ENCODE results near the gene LYRM4.
"Not testable (repeated sequence)": the region's sequence is repeated elsewhere in the genome, so short reads cannot be mapped to it uniquely, and the experiment has no call there.

LYRM4 gene

GRCh38 chr6:5139828-5140771, 120.7 kb downstream of the LYRM4 start:
- DNase-seq = no peak

DNA sequence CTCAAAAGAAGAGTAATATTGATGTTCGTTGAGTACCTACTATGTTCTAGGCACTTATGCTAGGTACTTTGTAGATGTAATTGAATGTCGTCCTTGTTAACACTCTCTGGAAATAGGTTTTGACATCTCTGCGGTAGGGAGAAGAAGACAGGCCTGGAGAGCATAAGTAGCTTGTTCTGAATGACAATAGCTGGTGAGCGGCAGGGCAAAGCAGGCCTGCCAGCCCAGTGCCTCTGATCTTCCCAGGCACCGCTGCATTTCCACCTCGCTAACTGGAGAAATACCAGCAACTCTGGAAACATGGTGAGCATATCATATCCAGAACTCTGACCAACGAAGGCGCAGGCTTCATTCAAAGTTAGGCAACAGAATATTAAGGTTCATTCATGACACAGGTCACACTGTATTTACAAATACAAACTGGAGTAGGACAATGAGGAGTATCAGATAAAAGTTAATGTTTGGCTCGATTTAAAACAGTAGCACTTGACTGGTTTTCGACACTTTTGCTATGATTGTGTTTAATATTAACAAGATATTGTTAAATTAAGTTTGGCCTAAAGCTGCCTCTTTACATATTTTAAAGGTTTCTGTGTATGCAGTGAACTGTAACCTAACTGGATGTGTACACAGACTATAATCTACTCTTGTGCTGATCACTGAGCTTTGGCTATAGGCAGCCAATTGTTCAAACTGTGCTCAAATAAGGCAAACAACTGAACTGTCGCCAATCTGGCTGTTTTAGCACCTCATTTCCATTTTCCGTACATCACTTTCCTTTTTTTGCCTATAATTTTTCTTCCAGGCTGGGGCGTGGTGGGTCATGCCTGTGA, 121.5 kb downstream of the LYRM4 start:
- no peak for DNase-seq

DNA sequence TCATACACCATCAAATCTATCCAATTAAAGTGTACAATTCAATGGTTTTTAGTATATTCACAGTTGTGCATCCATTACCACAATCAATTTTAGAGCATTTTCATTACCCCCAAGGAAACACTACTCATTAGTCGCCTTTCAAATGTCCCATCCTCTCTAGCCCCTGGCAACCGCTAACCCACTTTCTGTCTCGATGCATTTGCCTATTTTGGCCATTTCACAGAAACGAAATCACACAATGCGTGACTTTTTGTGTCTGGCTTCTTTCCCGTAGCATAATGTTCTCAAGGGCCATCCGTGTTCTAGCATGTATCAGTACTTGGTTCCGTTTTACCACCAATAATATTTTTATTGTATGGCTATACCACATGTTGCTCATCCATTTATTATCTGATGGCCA, 123.9 kb downstream of the LYRM4 start:
- DNase-seq = no peak

GRCh38 chr6:5135788-5136376, 124.9 kb downstream of the LYRM4 start:
- peak; percentile 43 for DNase-seq

DNA sequence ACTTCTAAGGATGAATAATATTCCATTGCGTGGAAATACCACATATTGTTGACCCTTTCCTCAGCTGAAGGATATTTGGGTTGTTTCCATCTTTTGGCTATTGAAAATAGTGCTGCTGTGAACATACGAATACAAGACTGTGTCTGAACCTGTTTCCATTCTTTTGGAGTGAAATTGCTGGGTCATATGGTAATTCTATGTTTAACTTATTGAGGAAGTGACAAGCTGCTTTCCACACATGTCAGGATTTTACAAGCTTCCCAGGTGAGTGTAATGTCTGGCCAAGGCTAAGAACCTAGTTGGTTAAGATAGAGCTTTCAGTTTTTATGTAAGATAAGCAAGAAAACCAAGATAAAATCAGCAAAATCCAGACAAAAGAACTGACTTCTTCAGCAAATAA, 126.8 kb downstream of the LYRM4 start:
- no peak for DNase-seq

- DNase-seq = no peak
These were observed 128.0 kb downstream of the LYRM4 start for GRCh38 chr6:5132731-5133130.

- no peak for DNase-seq
These were observed 130.4 kb downstream of the LYRM4 start for GRCh38 chr6:5130135-5130866.

- DNase-seq = no peak
These were observed 132.4 kb downstream of the LYRM4 start for GRCh38 chr6:5128351-5128750.

DNA sequence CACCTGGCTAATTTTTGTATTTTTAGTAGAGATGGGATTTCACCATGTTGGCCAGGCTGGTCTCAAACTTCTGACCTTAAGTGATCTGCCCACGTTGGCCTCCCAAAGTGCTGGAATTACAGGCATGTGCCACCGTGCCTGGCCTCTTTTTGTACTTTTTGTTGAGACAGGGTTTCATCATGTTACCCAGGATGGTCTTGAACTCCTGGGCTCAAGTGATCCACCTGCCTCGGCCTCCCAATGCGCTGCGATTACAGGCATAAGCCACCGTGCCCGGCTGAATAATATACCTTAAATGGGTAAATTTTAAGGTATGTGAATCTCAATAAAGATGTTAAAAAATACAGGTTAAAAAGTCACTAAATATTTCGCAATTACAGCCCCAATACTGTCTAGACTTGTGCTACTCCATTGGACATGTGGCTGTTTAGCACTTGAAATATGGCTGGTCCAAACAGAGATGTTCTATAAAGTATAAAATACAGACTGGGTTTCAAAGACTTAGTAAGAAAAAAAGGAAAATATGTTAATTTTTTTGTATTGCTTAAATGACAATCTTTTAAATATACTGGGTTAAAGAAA, 133.6 kb downstream of the LYRM4 start:
- DNase-seq = no peak

DNA sequence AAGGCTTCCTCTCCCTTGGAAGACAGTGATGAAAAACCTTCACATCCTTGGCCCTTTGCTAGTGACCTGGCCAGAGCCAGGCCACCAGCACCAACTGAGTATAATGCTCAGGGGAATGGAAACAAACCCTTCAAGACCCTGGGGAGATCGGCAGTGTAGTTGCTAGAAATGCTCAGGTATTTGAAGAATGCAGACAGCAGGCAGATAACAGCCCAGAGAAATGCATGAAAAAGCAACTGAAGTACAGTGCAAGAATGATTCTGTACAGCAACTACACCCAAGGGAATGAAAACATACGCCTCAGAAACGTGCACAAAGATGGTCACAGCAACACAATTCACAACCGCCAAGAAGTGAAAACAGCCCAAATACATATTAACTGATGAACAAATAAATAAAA, 134.5 kb downstream of the LYRM4 start:
- DNase-seq = no peak

DNA sequence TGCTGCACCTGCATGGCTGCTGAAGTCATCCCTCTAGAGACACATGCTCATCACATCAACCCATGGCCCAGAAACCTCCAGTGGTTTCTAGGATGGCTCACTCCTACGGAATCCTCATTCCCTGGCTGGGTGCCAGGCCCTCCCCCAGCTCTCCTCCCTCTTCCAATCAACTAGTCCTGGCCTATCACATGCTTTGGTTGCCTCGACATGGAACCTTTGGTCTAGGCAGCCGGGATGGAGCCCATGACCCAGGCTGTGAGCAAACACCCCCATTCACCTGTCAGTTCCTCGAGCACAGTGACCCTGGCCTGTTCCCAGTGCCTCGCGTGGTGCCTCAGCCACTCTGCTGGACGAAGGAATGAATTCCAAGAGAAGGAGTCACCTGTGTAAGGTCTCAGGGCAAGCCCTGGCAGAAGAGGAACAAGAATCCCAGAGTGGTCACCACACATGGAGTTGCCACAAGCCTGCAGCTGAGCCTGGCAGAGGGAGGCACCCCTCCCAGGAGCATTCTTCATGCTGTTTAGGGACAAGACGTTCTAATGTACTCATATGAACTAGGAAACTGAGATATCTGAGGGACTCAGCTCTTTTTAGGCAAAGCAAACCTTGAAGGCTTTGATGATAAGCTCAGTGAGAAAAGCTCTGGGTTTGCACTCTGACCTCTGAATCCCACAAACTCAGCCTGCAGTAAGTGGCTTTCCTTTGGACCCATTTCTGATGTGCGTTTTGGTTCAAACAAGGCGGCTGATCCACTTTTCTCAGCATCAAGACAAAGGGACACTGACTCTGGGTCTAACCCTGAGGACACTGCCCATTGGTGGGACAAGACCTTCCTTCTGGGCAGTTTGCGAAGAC, 135.4 kb downstream of the LYRM4 start:
- DNase-seq = no peak

- no peak for DNase-seq
These were observed 136.2 kb downstream of the LYRM4 start for GRCh38 chr6:5124526-5124925.

DNA sequence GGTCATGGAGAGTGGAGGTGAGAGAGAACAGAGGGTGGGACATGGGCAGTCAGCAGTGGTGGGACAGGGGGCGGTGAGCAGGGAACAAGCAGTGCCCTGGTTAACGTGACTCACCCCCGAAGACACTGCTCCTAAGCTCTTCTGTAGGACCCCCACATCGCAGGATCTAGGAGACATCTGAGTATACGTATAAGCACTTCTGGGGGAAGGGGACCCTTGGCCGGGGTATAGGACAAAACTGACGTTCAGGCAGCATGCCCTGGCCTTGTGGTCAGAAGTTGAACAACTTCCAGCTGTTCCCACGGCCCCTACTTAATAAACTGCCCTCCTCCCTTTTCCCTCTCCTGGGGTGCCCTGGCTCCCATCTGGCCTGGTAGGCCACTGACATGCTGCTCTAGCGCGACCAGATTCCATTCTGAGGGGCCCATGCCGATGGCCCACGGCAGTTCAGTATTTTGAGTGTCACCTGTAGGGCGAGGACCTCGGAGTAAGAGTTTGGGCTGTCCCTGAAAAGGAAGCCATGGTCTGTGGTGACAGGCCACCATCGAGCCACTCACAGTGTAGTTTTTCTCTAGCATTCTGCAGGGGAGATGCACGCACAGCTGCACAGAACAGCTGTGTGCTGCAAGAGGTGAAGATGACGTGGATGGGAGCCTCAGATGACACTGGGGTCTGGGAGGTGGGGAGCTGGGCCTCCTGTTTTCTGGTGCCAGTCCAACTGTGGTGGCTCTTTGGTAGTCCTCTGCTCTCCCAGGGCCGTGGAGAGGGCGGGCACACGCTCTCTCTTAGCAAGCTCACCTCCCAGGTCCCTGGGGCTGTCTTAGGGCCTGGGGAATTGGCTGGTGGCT, 137.2 kb downstream of the LYRM4 start:
- no peak for DNase-seq

DNA sequence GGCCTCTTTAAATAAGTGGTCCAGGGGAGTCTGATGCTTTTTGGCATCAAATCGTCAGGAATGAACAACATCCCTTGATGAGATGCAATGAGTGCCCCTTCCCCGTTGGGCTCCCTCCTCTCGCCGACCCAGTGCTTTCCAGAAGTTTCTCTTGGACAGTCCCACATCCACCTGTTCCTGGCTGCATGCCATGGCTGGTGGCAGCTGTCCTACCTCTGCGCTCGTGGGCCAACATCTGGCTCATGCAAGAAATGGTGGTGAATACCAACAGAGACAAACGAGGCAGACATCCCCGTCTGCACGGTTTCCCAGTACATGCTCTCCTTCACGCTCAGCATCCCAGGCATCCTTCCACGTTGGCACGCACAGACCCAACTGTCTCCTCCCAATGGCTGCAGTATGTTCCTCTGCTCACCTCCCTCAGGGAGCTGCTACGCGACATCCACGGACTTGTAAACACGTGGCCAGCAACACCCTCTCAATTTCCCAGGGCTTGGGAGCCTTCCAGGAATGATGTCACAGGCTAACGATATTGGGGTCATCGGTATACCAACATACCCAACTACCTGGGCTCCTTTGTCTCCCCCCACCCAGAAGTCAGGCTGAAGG, 138.1 kb downstream of the LYRM4 start:
- DNase-seq = no peak

- no peak for DNase-seq
These were observed 138.8 kb downstream of the LYRM4 start for GRCh38 chr6:5121956-5122355.

DNA sequence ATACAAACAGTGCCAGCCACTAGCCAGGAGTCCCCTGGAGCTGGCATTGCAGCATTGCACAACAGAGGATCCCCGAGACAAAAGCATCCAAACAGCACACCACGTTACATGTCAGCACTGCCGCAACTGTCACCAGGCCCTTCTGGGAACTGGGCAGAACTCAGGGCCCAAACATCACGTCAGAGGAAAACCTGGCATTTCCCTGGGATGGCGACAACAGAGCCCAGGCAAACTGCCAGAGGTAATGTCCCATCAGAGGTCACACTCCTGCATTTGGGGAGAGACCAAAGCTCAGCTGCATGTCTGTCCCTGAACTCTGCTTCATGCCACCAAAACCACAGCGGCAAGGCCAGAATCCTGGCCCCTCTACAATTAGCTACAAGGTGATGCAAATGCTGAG, 139.3 kb downstream of the LYRM4 start:
- no peak for DNase-seq

- DNase-seq = not testable (repeated sequence)
These were observed 140.2 kb downstream of the LYRM4 start for GRCh38 chr6:5120543-5120942.

DNA sequence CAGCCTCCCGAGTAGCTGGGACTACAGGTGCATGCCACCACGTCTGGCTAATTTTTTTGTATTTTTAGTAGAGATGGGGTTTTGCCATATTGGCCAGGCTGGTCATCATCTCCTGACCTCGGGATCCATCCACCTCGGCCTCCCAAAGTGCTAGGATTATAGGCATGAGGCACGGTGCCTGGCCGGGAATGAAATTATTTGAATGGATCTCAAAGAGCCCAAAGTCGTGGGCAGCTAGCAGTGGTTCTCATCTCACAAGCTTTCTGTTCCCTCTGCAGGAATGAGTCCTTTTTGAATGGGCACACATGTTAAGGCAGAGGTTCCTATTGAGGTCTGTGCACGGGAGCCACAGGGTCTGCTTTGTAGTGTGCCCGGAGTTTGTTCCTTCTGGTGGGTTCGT, 140.7 kb downstream of the LYRM4 start:
- no peak for DNase-seq

DNA sequence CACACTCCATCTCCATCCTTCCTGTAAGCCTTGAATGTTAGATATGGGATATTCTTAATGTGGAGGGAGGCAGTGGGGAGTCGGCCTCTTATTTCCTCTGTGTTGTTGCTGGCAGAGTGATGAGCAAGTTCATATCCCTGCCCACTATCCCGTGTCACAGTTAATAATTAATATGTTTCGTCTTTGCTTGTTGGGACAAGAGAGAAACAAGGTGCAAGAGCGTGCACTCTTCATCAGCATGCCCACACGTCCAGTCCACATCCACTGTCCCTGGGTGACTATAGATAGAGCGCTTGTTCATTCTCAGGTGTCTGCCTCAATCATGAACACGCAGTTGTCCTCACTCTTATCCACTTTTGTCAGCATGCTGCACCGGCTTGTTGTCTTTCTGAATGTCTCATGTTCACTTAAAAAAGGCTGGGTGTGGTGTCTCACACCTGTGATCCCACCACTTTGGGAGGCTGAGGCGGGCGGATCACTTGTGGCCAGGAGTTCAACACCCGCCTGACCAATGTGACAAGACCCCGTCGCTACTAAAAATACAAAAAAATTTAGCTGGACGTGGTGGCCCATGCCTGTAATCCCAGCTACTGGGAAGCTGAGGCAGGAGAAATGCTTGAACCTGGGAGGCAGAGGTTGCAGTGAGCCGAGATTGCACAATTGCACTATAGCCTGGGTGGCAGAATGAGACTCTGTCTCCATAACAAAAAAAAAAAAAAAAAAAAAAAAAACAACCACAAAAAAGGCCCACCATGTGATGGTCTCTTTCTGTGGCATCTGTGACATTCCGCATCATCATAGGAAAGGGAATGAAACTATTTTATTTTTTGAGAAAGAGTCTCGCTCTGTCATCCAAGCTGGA, 141.4 kb downstream of the LYRM4 start:
- DNase-seq = no peak
